ENCODE data around the gene ADRA2C.

ADRA2C gene

DNA sequence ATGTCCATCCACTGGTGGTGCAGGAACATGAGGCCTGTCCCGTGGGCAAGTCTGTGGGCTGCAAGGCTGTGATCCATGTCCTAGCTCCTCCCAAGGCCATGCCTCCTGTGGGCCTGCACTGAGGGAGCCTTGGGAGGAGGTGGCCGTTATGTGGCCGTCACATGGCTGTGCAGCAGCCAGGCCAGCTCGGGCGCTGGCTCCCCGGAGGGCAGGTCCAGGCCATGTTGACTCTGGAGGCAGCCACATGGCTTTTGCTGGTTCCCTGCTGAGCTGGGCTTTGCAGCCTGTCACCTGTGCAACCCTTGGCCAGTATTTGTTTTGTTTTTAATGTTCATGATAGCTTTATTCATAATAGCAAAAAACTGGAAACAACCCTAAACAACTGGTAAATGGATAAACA, 13.3 kb downstream of the ADRA2C start:
- no peak overlapping the region for H3K4me3 ChIP-seq (ENCODE audit: low read depth, low read length)
- DNase-seq (ENCODE audit: low read depth): no peak
- TF ChIP-seq, protein P1, sequence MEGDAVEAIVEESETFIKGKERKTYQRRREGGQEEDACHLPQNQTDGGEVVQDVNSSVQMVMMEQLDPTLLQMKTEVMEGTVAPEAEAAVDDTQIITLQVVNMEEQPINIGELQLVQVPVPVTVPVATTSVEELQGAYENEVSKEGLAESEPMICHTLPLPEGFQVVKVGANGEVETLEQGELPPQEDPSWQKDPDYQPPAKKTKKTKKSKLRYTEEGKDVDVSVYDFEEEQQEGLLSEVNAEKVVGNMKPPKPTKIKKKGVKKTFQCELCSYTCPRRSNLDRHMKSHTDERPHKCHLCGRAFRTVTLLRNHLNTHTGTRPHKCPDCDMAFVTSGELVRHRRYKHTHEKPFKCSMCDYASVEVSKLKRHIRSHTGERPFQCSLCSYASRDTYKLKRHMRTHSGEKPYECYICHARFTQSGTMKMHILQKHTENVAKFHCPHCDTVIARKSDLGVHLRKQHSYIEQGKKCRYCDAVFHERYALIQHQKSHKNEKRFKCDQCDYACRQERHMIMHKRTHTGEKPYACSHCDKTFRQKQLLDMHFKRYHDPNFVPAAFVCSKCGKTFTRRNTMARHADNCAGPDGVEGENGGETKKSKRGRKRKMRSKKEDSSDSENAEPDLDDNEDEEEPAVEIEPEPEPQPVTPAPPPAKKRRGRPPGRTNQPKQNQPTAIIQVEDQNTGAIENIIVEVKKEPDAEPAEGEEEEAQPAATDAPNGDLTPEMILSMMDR (IDR thresholded peaks at IDR 0.05; ENCODE audit: control insufficient read depth, extremely low read depth, insufficient read depth): no peak

DNA sequence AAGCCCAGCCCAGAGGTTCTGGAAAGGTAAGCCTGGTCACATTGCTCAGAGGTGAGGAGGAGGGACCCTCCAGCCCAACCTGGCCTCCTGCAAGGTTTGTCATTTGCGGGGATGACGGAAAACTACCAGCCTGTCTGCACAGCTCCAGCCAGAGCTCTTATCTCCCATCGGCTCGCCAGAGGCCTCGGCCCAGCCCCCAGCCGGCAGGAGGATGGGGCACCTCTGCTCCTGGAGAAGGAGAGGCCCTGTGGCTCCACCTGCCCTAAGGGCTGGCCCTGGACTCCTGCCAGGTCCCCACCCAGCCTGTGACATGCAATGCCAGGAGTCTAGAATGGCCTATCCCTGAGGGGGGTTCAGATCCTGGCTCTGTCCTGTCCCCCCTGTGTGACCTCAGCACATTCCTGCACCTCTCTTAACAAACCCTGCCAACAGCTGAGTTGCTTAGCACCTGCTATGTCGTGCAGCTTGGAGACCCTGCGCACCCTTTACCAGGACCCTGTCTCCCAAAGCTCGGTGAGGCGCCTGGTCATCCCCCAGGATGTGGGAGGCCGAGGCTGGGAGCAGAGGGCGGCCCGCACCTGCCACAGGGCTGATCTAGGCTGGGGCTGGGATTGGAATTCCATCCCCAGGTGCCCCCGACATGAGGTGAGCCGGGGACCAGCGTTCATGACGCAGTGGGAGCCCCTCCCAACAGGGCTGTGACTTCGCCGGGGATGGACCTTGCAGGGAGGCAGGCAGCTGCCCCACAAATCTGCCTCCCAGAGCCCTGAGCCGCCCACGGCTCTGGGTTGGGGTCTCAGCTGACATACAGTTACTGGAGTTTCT, 14.4 kb downstream of the ADRA2C start:
- TF ChIP-seq, protein P1 (IDR thresholded peaks at IDR 0.05; ENCODE audit: control insufficient read depth, extremely low read depth, insufficient read depth): no peak
- H3K4me3 ChIP-seq (ENCODE audit: low read depth, low read length): no peak overlapping the region
- no peak for DNase-seq (ENCODE audit: low read depth)

DNA sequence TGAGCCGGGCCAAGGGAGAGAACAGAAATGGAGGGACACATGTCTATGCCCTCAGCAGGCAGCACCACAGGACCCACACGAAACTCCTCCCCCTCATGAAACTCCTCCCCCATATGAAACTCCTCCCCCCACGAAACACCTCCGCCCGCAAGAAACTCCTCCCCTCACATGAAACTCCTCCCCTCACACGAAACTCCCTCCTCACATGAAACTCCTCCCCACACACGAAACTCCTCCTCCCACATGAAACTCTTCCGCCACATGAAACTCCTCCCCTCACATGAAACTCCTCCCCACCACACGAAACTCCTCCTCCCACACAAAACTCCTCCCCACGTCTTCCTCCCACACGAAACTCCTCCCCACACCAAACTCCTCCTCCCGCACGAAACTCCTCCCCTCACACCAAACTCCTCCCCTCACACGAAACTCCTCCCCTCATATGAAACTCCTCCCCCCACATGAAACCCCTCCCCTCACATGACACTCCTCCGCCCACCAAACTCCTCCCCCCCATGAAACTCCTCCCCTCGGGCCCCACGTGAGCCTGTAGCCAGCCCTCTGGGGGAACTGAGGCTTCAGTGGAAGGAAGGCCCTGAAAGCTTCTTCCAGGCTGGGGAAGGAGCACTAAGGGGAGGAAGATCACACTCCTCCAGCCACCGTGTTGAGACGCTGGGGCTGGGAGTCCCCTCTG, 15.2 kb downstream of the ADRA2C start:
- TF ChIP-seq, protein P1 (IDR thresholded peaks at IDR 0.05; ENCODE audit: control insufficient read depth, extremely low read depth, insufficient read depth): no peak
- no peak overlapping the region for H3K4me3 ChIP-seq (ENCODE audit: low read depth, low read length)
- no peak for DNase-seq (ENCODE audit: low read depth)

DNA sequence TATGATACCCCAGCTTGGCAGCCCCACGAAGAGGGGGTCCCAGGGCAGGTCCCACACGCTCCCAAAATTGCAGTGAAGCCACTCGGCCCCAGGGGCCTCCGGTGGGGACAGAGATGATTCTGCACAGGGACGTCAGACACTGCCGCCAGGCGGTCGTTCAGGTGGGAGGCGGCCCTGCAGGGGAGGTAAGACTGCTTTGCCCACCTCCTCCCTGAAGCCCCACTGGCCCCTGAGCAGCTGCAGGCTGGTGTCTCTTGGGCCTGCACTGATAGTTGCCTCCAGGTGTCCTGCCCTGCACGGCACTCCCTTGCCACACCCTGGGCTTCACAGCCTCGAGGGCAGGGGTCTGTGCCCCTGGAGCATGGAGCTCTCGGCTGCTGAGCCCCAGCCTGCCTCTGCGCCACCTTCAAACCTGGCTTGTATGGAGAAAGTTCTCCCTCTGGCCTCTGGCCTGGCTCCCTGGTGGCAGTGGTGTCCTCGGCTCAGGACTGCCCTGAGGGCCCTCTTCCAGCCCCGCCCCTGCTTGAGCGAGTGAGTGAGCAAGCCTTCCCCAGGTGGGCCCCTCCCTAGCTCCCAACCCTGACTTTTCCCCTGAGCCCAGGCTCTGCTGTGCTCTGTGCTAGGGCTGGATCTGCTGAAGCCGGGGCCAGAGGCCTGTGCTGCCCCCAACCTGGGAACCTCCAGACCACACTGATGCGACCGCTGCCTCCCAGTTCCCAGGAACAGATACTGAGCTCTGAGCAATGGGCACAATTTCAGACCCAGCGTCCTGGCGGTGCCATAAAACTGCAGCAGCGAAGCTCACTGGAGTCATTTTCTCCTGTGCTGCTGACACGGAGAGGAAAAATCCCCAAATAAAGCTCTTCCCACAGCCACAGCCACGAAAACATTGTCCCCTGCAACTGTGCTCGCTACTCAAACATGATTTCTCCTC, 16.1 kb downstream of the ADRA2C start:
- H3K4me3 ChIP-seq (ENCODE audit: low read depth, low read length): no peak overlapping the region
- DNase-seq (ENCODE audit: low read depth): no peak
- TF ChIP-seq, protein P1 (IDR thresholded peaks at IDR 0.05; ENCODE audit: control insufficient read depth, extremely low read depth, insufficient read depth): no peak

DNA sequence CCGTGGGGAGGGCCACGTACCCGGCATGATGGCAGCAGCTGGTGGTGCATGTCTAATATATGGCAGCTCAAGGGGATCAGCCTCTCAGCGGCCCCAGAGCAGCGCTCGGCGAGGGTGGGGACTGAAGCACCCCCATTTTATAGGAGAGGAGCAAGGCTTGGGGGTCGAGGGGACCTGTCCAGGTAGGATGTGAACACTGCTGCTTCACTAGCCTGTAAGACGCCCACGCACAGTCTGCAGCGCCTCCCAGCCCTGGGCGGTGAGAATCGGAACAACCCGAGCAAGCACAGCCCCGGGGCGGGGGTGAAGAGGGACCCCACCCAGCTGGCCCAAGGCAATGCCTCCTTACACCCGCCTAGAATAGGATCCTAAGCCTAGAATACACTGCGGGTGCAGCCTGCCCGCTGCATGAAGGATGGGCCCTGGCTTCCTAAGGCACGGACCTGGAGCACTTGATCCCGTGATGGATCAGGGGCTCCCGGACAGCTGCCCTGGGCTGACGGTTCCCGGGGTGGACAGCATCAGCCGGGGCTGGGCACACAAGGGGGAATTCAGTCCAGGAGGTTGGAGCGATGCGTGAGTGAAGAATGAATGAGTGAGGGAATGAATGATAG, 17.6 kb downstream of the ADRA2C start:
- TF ChIP-seq, protein P1 (IDR thresholded peaks at IDR 0.05; ENCODE audit: control insufficient read depth, extremely low read depth, insufficient read depth): no peak
- no peak overlapping the region for H3K4me3 ChIP-seq (ENCODE audit: low read depth, low read length)
- DNase-seq (ENCODE audit: low read depth): no peak

Data from LNCaP clone FGC (cell line).